Measurements from ENCODE around the gene DDX42. TPM values are rescaled to one million over a fixed set of nuclear protein-coding genes. Genes with fewer than 3 reads are reported as not detected.
"Not testable (repeated sequence)": the region's sequence is repeated elsewhere in the genome, so short reads cannot be mapped to it uniquely, and the experiment has no call there.

The DDX42 gene
- total RNA-seq, 2 donors from 2014 or later: 126 to 130 TPM

DNA sequence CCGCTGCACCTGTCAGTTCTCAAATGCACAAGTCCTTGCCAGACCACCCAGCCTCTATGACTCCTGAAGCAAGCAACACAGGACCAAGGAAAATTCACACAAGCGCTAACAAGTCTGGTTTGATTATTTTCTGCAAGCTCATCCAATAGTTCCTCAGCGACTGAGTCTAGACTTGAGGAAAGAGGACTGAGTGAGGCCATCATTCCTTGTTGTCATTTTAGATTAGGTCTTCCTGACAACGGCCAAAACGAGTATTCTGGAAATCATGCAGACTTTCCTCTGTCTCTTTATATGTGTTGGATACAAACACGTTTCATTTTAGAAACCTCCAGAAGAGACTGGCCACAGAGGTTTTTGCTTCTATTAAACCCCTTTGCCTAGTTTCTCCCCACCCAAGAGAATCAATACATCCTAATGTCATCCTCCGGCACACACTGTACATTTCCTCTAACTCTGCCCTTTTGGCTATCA, 1.1 kb upstream of the DDX42 start:
- peaks cover 33 to 40% of the 10 kb centered on the region in 2 donors for H3K36me3 Mint-ChIP-seq
- peak overlapping the region; percentile 98 to 99 for H3K27ac Mint-ChIP-seq
- DNase-seq (ENCODE audit: low spot score in 2 of 2): no peak
- H3K9me3 Mint-ChIP-seq: no peaks in the 10 kb centered on the region
- ATAC-seq: no peak

DNA sequence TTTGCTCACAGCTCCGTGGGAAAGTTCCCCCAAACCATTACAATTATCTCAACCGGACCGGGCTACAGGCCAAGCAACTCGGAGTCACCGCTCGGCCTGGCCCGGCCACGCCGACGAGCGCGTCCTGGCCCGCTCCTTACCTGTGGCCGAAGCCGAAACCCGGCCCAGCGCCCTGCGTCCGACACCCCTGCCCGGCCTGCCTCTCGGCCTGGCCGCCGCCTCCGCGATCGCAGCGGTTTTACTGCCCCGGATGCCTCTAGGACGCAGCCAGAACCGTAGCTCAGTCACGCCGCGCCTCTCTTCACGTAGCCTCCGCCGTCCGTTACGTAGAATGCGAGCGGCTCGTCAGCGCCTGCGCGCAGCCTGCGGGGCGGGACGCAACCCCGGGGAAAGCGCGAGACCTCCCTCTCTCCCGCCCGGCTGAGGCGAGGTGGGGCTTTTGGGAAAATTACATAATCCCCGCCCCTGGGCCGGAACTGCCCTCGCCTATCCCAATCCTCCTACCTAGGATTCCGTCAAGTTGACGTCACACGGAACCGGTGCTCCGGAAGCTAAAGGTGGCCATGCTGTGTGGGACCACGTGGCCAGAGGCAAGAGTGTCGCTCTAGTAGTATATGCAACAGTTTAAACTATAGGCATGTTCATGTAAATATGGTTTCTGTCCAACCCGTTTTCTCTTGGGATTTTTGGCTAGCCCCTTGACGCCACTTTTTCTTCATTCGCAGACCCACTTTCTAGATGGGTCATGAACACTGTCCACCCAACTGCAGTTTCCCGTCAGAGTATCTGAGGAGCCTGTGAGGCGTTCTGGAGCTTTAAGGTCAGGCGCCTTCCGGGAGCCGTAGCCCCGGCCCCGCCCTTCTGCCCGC, 464 bp upstream of the DDX42 start, which contains the start of gene CCDC47:
CCDC47 (minus strand) TSS at position 326 of the 869 bp plus-strand sequence. CDS start 7,422 bp downstream, outside the sequence.
- DNase-seq (ENCODE audit: low spot score in 2 of 2) (peak; percentile 98 to 99), ATAC-seq (peak; percentile 89 to 91)
- Mint-ChIP-seq H3K36me3 (peaks cover 33 to 40% of the 10 kb centered on the region in 2 donors), H3K27ac (peak within 1 kb of the TSS; percentile 98 to 99), H3K9me3 (no peaks in the 10 kb centered on the region)

DNA sequence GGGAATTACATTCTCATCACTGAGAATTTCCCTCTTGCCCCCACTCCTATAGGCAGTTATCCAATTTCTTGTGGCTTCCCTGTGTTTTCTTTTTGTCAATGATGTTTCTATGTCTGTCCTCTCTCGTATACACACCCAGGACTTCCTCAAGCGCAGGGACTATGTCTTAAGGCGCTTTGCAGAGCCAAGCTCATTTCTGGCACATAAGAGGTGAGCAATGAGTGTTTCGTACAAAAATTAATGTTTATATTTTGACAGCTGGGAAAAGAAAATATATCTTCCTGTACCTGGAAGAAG, 947 bp downstream of the DDX42 start:
- H3K27ac Mint-ChIP-seq: peak overlapping the region; percentile 98 to 99
- no peak for DNase-seq (ENCODE audit: low spot score in 2 of 2)
- peaks cover 33 to 40% of the 10 kb centered on the region in 2 donors for H3K36me3 Mint-ChIP-seq
- no peak for ATAC-seq
- H3K9me3 Mint-ChIP-seq: no peaks in the 10 kb centered on the region

DNA sequence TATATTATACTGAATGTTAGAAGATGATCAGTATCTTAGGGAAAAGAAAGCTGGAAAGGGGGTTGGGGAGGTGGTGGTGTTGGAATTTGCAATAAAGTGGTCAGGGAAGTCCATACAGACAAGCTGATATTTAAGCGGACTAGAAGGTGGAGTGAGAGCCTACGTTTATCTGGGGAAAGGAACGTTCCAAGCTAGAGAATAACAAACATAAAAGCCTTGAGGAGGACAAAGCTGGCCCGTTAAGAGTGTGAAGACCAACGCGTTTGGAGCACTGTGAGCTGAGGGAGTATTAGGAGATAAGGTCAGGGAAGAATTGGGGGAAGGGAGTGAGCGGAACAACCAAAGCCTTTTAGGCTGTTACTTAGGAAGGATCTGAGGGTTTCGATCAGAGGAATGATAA, 1.4 kb downstream of the DDX42 start:
- Mint-ChIP-seq H3K9me3 (no peaks in the 10 kb centered on the region), H3K36me3 (peaks cover 33 to 40% of the 10 kb centered on the region in 2 donors), H3K27ac (peak overlapping the region; percentile 98 to 99)
- ATAC-seq: no peak
- DNase-seq (ENCODE audit: low spot score in 2 of 2): no peak

DNA sequence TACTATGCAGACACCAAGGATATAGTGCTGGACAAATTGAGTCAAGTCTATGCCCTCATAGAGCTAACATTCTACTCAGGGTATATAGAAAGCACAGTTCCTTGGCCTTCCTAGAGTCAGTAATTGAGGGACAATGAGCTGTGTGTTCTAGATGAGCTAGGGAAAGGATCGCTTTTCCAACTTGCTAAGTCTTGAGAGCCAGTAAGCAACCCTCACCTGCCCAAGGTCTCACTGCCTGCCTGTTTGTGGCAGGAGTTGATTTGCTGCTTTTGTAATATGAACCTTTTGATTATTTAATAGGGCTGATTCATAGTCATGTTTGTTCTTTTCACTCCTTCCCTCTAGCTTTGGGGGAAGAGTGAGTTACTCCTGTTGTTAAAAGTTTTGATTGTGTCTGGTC, 6.5 kb downstream of the DDX42 start:
- Mint-ChIP-seq H3K27ac (peak overlapping the region; percentile 13 to 47), H3K9me3 (no peaks in the 10 kb centered on the region), H3K36me3 (peaks cover 6 to 8% of the 10 kb centered on the region in 2 donors)
- DNase-seq (ENCODE audit: low spot score in 2 of 2) (no peak), ATAC-seq (no peak)

DNA sequence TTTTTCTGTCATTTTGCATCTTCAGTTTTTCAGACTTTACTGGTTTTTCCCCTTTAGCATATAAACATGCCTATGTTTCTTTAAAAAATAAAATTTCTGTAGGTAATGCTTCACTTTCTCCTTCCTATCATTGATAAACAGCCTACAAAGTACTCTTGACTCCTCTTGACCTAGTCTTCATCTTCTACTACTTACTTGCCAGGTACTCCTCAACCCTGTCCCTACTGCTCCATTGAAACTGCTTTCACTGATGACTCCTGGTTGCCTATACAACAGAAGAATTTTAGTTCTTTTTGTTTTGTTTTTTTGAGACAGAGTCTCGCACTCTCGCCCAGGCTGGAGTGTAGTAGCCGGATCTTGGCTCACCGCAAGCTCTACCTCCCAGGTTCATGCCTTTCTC, 7.0 kb downstream of the DDX42 start:
- Mint-ChIP-seq H3K9me3 (no peaks in the 10 kb centered on the region), H3K36me3 (peaks cover 6% of the 10 kb centered on the region in 2 donors), H3K27ac (no peak overlapping the region)
- ATAC-seq (no peak), DNase-seq (ENCODE audit: low spot score in 2 of 2) (no peak)

DNA sequence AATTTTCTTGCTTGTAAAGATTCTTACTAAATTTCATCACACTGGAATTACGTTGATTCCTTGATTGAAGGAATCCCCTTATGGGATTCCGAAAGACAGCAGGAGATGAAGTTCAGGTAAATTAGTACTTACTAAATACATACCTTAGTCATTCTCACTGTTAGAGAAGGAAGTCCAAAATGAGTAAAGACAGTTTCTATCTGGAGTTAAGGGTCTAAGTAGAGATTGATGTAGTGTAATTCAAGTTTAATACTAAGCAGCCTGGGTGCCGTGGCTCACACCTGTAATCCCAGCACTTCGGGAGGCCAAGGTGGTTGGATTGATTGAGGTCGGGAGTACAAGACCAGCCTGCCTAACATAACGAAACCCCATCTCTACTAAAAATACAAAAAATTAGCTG, 9.6 kb downstream of the DDX42 start:
- peak in 1 of 2 donors; percentile 83 for ATAC-seq
- no peak for DNase-seq (ENCODE audit: low spot score in 2 of 2)
- Mint-ChIP-seq H3K9me3 (no peaks in the 10 kb centered on the region), H3K36me3 (no peaks in the 10 kb centered on the region), H3K27ac (peak overlapping the region; percentile 27 to 91)

DNA sequence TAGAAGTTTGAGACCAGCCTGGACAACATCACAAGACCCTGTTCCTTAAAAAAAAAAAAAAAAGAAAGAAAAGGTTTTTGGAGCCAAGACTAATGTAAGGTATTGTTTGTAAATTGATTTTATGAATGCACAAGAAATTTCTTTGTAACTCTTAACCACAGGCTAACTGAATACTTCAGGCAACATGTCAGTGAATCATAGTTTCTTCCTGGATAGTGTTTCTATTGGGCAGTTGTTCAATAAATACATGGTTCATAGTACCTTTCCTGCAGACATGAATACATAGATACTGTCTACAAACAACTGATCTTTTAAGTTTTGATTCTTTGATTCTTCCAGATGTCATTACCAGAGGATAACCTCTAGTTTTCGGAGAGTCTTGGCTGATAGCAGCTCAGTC, 11.6 kb downstream of the DDX42 start:
- ATAC-seq (no peak), DNase-seq (ENCODE audit: low spot score in 2 of 2) (no peak)
- Mint-ChIP-seq H3K36me3 (no peaks in the 10 kb centered on the region), H3K9me3 (no peaks in the 10 kb centered on the region), H3K27ac (no peak overlapping the region)

DNA sequence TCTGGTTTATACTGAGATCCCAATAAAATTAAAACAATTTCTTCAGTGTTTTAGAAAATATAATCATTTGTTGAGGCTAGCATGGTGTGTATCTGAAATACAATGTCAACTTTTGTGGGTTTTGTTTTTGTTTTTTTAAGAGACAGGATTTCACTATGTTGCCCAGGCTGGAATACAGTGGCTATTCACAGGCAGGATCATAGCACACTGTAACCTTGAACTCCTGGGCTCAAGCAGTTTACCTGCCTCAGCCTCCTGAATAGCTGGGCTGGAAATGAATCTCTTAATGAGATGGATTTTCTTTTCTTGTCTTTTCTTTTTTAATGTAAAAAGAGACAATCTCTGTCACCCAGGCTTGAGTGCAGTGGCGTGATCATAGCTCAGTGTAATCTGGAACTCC, 12.1 kb downstream of the DDX42 start:
- H3K36me3 Mint-ChIP-seq: no peaks in the 10 kb centered on the region
- DNase-seq (ENCODE audit: low spot score in 2 of 2) (no peak), ATAC-seq (no peak)
- H3K27ac Mint-ChIP-seq: no peak overlapping the region
- H3K9me3 Mint-ChIP-seq: no peaks in the 10 kb centered on the region

DNA sequence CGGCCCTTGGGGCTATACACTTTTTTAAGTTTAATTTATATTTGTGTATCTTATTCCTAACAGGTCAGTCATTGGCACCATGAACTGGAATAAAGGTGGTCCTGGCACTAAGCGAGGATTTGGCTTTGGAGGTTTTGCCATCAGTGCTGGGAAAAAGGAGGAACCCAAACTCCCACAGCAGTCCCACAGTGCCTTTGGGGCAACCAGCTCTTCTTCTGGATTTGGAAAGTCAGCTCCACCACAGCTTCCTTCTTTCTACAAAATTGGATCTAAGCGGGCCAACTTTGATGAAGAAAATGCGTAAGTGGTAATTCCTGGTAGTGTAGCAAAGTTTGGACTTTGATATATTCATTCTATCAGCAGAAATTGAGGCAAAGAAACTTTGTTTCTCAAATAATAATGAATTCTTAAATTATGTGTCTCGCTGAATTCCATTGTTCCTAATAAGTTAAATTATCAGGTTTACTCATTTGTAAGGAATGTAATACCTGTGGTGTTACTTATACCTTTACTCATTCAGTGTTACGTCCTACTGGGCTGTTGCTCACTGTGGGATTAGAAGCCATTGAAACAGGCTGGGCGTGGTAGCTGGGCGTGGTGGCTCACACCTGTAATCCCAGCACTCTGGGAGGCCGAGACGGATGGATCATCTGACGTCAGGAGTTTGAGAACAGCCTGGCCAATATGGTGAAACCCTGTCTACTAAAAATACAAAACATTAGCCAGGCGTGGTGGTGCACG, 13.2 kb downstream of the DDX42 start:
- Mint-ChIP-seq H3K9me3 (no peaks in the 10 kb centered on the region), H3K36me3 (no peaks in the 10 kb centered on the region), H3K27ac (no peak overlapping the region)
- DNase-seq (ENCODE audit: low spot score in 2 of 2) (no peak), ATAC-seq (no peak)

DNA sequence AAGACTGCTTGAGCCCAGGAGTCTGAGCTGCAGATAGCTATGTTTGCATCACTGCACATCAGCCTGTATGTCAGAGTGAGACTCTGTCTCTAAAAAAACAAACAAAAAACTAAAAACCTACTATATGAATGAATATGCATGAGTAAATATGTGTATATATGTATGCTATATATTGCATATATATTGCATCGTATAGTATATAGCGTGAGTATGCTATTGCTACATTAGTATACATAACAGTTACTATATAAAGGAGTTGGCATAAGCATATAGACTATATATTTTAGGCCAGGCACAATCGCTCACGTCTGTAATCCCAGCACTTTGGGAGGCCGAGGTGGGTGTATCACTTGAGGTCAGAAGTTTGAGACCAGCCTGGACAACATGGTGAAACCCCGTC, 16.1 kb downstream of the DDX42 start:
- H3K36me3 Mint-ChIP-seq: peaks cover 6 to 14% of the 10 kb centered on the region in 2 donors
- peak in 1 of 2 donors; percentile 22 for ATAC-seq

DNA sequence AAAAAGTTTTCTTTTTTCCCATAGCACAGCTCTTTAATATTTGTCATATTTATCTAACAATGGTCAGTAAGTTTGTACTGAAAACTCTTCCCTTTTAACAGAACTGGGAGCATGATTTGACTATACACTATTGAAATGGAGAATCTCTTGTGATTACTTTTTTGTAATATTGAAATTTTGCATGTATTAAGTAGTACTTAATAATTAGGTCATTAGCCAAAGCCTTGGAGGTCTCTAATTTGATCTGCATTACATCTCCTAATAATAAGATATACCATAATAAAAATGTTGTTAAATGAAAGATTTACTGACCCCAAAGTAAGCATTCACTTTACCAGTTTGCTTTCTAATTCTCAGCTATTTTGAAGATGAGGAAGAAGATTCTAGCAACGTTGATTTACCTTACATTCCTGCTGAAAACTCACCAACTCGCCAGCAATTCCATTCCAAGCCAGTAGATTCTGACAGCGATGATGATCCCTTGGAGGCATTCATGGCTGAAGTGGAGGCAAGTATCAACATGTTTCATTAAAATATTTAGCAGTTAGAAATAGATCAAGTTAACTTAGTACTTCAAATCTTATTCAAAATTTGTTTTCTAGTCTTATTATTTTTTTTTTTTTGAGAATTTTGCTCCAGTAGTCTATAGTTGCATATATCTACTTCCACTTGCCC, 18.2 kb downstream of the DDX42 start:
- H3K27ac Mint-ChIP-seq: no peak overlapping the region

More for the DNA sequence above, 16.1 kb downstream of the DDX42 start:
- Mint-ChIP-seq H3K9me3 (no peaks in the 10 kb centered on the region), H3K27ac (peak overlapping the region in 1 of 2 donors; percentile 46)
- no peak for DNase-seq (ENCODE audit: low spot score in 2 of 2)

DNA sequence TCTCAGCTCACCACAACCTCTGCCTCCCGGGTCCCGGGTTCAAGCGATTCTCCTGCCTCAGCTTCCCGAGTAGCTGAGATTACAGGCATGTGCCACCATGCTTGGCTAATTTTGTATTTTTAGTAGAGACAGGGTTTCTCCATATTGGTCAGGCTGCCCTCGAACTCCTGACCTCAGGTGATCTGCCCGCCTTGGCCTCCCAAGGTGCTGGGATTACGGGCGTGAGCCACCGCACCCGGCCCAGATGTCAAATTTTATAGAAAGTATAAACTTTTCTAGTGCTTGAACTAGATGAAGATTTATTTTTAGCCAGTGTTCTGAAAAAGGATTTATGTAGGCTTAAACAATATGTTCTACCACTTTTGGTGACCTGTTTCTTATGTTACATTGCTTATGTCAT, 22.4 kb downstream of the DDX42 start:
- not testable (repeated sequence) for DNase-seq (ENCODE audit: low spot score in 2 of 2); H3K27ac Mint-ChIP-seq; H3K9me3 Mint-ChIP-seq; ATAC-seq
- H3K36me3 Mint-ChIP-seq: peaks cover 6 to 14% of the 10 kb centered on the region in 2 donors

More for the DNA sequence above, 18.2 kb downstream of the DDX42 start:
- DNase-seq (ENCODE audit: low spot score in 2 of 2) (no peak), ATAC-seq (no peak)
- H3K9me3 Mint-ChIP-seq: no peaks in the 10 kb centered on the region
- peaks cover 6 to 14% of the 10 kb centered on the region in 2 donors for H3K36me3 Mint-ChIP-seq

DNA sequence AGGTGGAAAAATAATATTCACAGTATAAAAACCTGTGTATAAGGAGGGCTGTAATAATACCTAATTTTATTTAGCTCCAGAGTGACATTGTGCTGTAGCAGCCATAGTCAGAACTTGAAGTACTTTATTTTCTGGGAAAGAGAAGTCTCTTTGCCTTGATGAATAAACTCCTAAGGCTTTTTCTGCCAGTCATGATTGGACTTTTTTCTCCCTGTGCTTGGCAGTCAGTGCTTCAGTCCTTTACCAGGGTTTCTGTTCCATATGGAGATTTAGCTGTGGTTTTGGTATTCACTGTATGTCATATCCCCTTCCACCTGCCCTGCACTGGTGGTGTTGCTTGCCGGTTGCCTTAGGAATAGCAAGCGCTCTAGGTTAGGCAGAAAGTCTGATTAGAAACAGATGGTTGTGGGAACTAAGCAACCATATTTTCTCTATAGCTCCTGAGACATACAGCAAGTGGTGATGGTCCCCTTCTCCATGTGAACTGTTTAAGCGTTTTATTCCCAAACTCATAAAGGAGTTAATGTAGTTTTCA, 24.7 kb downstream of the DDX42 start:
- H3K36me3 Mint-ChIP-seq: peaks cover 6% of the 10 kb centered on the region in 2 donors
- DNase-seq (ENCODE audit: low spot score in 2 of 2) (no peak), ATAC-seq (no peak)

DNA sequence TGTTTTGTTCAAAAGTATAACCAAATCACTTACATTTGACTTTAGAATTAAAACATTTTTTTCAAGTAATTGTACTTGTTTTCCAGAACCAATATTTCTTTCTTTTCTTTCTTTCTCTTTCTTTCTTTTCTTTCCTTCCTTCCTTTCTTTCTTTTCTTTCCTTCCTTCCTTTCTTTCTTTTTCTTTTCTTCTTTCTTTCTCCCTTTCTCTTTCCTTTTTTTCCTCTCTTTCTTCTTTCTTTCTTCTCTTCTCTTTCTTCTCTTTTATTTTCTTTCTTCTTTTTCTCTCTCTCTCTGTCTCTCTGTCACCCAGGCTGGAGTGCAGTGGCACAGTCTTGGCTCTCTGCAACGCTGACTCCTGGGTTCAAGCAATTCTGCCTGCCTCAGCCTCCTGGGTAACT, 26.8 kb downstream of the DDX42 start:
- Mint-ChIP-seq H3K36me3 (peaks cover 0 to 6% of the 10 kb centered on the region in 2 donors), H3K27ac (peak overlapping the region in 1 of 2 donors; percentile 57), H3K9me3 (no peaks in the 10 kb centered on the region)
- DNase-seq (ENCODE audit: low spot score in 2 of 2) (no peak), ATAC-seq (no peak)

More for the DNA sequence above, 24.7 kb downstream of the DDX42 start:
- Mint-ChIP-seq H3K27ac (no peak overlapping the region), H3K9me3 (no peaks in the 10 kb centered on the region)

DNA sequence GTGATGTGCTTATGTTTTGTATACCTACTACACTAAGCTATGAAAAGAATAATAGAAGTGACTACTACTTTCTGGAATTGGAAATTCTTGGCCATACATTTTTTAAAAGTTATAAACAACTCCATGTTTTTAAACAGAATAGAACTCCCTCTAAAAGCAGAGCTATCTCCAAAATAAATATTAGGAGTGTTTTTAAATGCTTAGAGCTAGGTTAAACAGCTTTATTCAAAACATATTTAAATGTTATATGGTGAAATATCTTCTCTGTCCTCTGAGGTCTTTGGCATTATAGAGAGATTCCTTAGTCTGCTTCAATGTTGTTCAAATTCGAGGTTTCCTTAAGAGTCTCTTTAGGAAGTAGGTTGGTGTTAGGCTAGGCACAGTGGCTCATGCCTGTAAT, 30.4 kb downstream of the DDX42 start:
- peak overlapping the region in 1 of 2 donors; percentile 40 for H3K27ac Mint-ChIP-seq
- ATAC-seq (no peak), DNase-seq (ENCODE audit: low spot score in 2 of 2) (no peak)
- H3K36me3 Mint-ChIP-seq: peaks cover 8 to 22% of the 10 kb centered on the region in 2 donors
- H3K9me3 Mint-ChIP-seq: no peaks in the 10 kb centered on the region

Measured in activated naive CD4-positive, alpha-beta T cell treated with anti-CD3 and anti-CD28 coated beads, Interleukin-2, amount 50 U/mL, for 72 hours (primary cell).